OCI-LY7 (cell line): Measurements from ENCODE around the gene OXCT1.

Experiments used
- EZH2phosphoT487 ChIP-seq: fragments of 200-600 bp; sonication (generic); IDR thresholded peaks from 2 replicates; pipeline ENCODE4 v1.6.1; 2018; ENCODE audit warnings: low read depth, borderline replicate concordance, mild to moderate bottlenecking, mixed run types, antibody characterized with exemption, low read length, moderate library complexity, mixed read lengths
- TF ChIP-seq, protein P1 (sequence below): fragments of 200-600 bp; sonication (generic); conservative IDR thresholded peaks from 2 replicates; pipeline ENCODE4 v1.5.1; 2014; ENCODE audit warnings: mild to moderate bottlenecking, antibody characterized with exemption, low read length, moderate library complexity, mixed read lengths

DNA sequence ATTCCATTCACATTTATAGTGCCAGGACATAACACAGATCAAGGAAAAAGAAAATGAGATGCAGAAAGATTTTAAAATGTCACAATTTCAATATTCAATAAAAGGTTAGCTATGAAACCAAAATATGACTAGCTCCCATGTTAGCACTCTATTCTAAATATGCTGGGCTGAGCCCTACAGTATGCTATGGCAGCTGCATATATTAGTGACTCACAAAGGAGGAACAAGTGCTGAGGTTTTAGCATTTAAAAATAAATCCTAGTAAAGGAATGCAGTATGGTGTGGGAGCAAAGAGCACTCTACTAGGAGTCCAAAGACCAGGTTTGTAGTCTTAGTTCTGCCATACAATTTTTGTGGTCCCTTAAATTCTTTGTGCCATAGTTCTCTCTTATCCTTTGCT lies 118.4 kb downstream of the OXCT1 start:
- TF ChIP-seq, protein P1, sequence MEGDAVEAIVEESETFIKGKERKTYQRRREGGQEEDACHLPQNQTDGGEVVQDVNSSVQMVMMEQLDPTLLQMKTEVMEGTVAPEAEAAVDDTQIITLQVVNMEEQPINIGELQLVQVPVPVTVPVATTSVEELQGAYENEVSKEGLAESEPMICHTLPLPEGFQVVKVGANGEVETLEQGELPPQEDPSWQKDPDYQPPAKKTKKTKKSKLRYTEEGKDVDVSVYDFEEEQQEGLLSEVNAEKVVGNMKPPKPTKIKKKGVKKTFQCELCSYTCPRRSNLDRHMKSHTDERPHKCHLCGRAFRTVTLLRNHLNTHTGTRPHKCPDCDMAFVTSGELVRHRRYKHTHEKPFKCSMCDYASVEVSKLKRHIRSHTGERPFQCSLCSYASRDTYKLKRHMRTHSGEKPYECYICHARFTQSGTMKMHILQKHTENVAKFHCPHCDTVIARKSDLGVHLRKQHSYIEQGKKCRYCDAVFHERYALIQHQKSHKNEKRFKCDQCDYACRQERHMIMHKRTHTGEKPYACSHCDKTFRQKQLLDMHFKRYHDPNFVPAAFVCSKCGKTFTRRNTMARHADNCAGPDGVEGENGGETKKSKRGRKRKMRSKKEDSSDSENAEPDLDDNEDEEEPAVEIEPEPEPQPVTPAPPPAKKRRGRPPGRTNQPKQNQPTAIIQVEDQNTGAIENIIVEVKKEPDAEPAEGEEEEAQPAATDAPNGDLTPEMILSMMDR = no peak
- no peak for TF ChIP-seq EZH2phosphoT487
